Endothelial cell of umbilical vein (primary cell): Measurements from ENCODE around the gene TTYH2. TPM values are rescaled to one million over a fixed set of nuclear protein-coding genes. Genes with fewer than 3 reads are reported as not detected.

Experiments used
- BruUV-seq: library from RNA; stranded (reverse); fragments of 400-500 nt; replicated peaks from 2 replicates; lab custom pipeline; 2021; lab: Mats Ljungman, UMichigan
- CTCF ChIA-PET: fragments of 300-600, 350-600 bp; sonication (Branson Sonifier 250); formaldehyde crosslinking; loops from one replicate; lab custom pipeline; 2021; ENCODE audit warnings: antibody characterized with exemption, inconsistent platforms; lab: Charles Lee
- POLR2A ChIA-PET: fragments of 300-600, 350-600 bp; sonication (Branson Sonifier 250); formaldehyde crosslinking; loops from one replicate; lab custom pipeline; 2021; ENCODE audit warnings: antibody characterized with exemption, inconsistent platforms; lab: Charles Lee
- DNase-seq: peaks from one replicate; pipeline ENCODE4 v3.0.0-alpha.2; 2011; ENCODE audit warnings: low read depth, low spot score
- FAIRE-seq: peaks from 2 replicates; lab custom pipeline; 2011; peaks lifted over from hg19 to GRCh38; lab: Jason Lieb, UNC
- H2AFZ ChIP-seq: 2 replicates; pipeline ENCODE4 v1.6.0; 2012; ENCODE audit warnings: low read depth, low read length, control low read depth, inconsistent platforms
- H3K27ac ChIP-seq: 2 replicates; pipeline ENCODE4 v1.5.1; 2011; ENCODE audit warnings: low read depth, mild to moderate bottlenecking, control low read depth, low read length, moderate library complexity; ENCODE audit not compliant: insufficient read depth
- H3K27me3 ChIP-seq, 2 experiments: 2 replicates each; pipeline versions ENCODE4 v1.6.0 to v1.6.1; 2011; ENCODE audit warnings: low read length in 2 of 2, mixed read lengths in 1 of 2; ENCODE audit not compliant: control insufficient read depth in 2 of 2, insufficient read depth in 2 of 2
- H3K36me3 ChIP-seq, 2 experiments: 2 replicates in 1 of 2; 3 replicates in 1 of 2; pipeline ENCODE4 v1.5.1; 2011; ENCODE audit warnings: low read length in 2 of 2, mild to moderate bottlenecking in 1 of 2, moderate library complexity in 1 of 2; ENCODE audit not compliant: control insufficient read depth in 2 of 2, insufficient read depth in 2 of 2; ENCODE audit errors: extremely low read depth in 1 of 2
- H3K4me1 ChIP-seq: 3 replicates; pipeline ENCODE4 v1.5.1; 2011; ENCODE audit warnings: mild to moderate bottlenecking, low read length; ENCODE audit not compliant: control insufficient read depth, insufficient read depth; ENCODE audit errors: extremely low read depth
- H3K4me2 ChIP-seq: 2 replicates; pipeline ENCODE4 v1.6.1; 2011; ENCODE audit warnings: low read length, control low read depth, mixed read lengths; ENCODE audit not compliant: insufficient read depth
- H3K4me3 ChIP-seq, 3 experiments: fragments of 200-600 bp in 1 of 3; sonication (generic), shearing (Covaris generic) in 1 of 3; replicated peaks in 1 of 3; 2 replicates each; pipeline ENCODE4 v1.5.1; 2011 to 2016; ENCODE audit warnings: control low read depth in 3 of 3, low read length in 3 of 3, mild to moderate bottlenecking in 2 of 3, inconsistent platforms in 1 of 3, low read depth in 1 of 3, moderate library complexity in 1 of 3; ENCODE audit not compliant: insufficient read depth in 1 of 3
- H3K79me2 ChIP-seq: 2 replicates; pipeline ENCODE4 v1.6.0; 2012; ENCODE audit warnings: low read length, inconsistent platforms; ENCODE audit not compliant: control insufficient read depth, insufficient read depth
- H3K9ac ChIP-seq: replicated peaks from 2 replicates; pipeline ENCODE3; 2011; ENCODE audit warnings: low read length, control low read depth; ENCODE audit not compliant: insufficient read depth; ENCODE audit errors: extremely low read depth
- H3K9me1 ChIP-seq: replicated peaks from 3 replicates; pipeline ENCODE4 v1.6.0; 2011; ENCODE audit warnings: mild to moderate bottlenecking, low read length; ENCODE audit not compliant: control insufficient read depth, insufficient read depth; ENCODE audit errors: extremely low read depth
- H3K9me3 ChIP-seq: replicated peaks from 2 replicates; pipeline ENCODE4 v1.5.1; 2012; ENCODE audit warnings: low read length, inconsistent platforms; ENCODE audit not compliant: control insufficient read depth, insufficient read depth
- H4K20me1 ChIP-seq: replicated peaks from 2 replicates; pipeline ENCODE3; 2011; ENCODE audit warnings: mild to moderate bottlenecking, low read length; ENCODE audit not compliant: control insufficient read depth, insufficient read depth; ENCODE audit errors: extremely low read depth
- EZH2 ChIP-seq: IDR thresholded peaks from 2 replicates; pipeline ENCODE4 v1.6.1; 2012; ENCODE audit warnings: borderline replicate concordance, low read depth, mild to moderate bottlenecking, moderate library complexity, low read length, inconsistent platforms; ENCODE audit not compliant: severe bottlenecking
- FOS ChIP-seq: IDR thresholded peaks from 2 replicates; pipeline ENCODE4 v1.6.1; 2011; ENCODE audit warnings: mild to moderate bottlenecking, low read length, moderate library complexity, borderline replicate concordance; ENCODE audit not compliant: insufficient read depth
- GATA2 ChIP-seq: IDR thresholded peaks from 2 replicates; pipeline ENCODE4 v1.7.0; 2011; ENCODE audit warnings: low read depth, mild to moderate bottlenecking, moderate library complexity, mixed read lengths, low read length; ENCODE audit not compliant: insufficient read length, insufficient read depth
- JUN ChIP-seq: IDR thresholded peaks from 2 replicates; pipeline ENCODE4 v1.6.1; 2011; ENCODE audit warnings: borderline replicate concordance, low read depth; ENCODE audit not compliant: insufficient read length, insufficient read depth
- MYC ChIP-seq: IDR thresholded peaks from one replicate; pipeline ENCODE4 v1.6.1; 2011; ENCODE audit warnings: mild to moderate bottlenecking, low read depth, low read length
- POLR2A ChIP-seq: IDR thresholded peaks from 2 replicates; pipeline ENCODE4 v1.6.1; 2012; ENCODE audit warnings: low read depth, mild to moderate bottlenecking, control low read depth, low read length
- POLR2AphosphoS5 ChIP-seq: IDR thresholded peaks from 2 replicates; pipeline ENCODE4 v1.6.1; 2012; ENCODE audit warnings: low read depth, mild to moderate bottlenecking, control low read depth, low read length, moderate library complexity; ENCODE audit not compliant: insufficient read depth
- dilution Hi-C: fragments of 300-500 bp; cut with MboI; formaldehyde crosslinking; loops from one replicate; pipeline ENCODE4 v1.15.0; 2019; ENCODE audit warnings: low sequenced_read_pairs; ENCODE audit not compliant: extremely low pct_ligation_motif_present
- intact Hi-C: fragments of 100-400 bp; cut with micrococcal nuclease; formaldehyde crosslinking; loops from one replicate; pipeline ENCODE4 v1.10.0; 2022
- polyA plus RNA-seq, 4 experiments: library from polyadenylated mRNA; depleted of rRNA in 3 of 4; stranded (reverse) in 3 of 4; unstranded in 1 of 4; fragments of >200 nt; gene quantifications; 2 replicates each; pipeline versions ENCODE4 v1.2.1 to v1.2.3, GENCODE V29; 2011 to 2012; ENCODE audit warnings: missing spikeins in 1 of 4
- total RNA-seq: library from RNA; stranded (reverse); gene quantifications from 2 replicates; pipeline ENCODE4 v1.2.3, GENCODE V29; 2021
- TF ChIP-seq, protein P1 (sequence below): IDR thresholded peaks from 2 replicates; pipeline ENCODE4 v1.6.1; 2011; ENCODE audit not compliant: insufficient read depth, insufficient read length
- TF ChIP-seq, protein P2 (sequence below), 2 donors: IDR thresholded peaks; 1 replicate in 1 of 2; 2 replicates in 1 of 2; pipeline ENCODE4 v1.5.1; 2011; ENCODE audit warnings: low read length in 2 of 2, mild to moderate bottlenecking in 2 of 2, moderate library complexity in 2 of 2, control low read depth in 1 of 2, inconsistent platforms in 1 of 2, low read depth in 1 of 2; ENCODE audit not compliant: insufficient read depth in 1 of 2; ENCODE audit errors: extremely low read depth in 1 of 2

The TTYH2 gene
- total and polyA plus RNA-seq, 2 donors (not counting 3 experiments of a cell fraction or from before 2014, with no cell fraction given): 0.75 to 2.0 TPM

DNA sequence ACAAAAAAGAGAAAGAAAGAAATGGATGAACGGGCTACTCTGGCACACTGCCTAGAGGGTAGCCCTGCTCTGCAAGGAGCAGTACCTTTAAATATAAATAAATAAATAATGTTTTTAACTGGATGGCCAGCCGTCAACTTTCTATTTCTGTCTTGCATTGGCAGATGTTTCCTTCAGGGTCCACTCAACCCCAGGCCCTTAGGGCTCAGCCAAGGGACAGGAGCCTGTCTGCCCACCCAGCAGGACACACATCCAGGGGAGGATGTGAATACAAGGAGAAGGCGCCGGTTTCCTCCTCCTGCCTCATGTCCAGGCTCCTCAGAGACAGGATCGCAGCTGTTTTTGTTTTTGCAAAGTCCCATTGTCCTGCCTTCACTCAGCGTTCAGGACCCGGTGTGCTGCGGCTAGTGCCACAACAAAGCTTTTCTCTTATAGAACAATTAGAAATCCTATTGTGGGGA, 22.6 kb downstream of the TTYH2 start:
- dilution Hi-C loops (no loop called here), intact Hi-C loops (no loop called here)
- FAIRE-seq: no peak

More for the DNA sequence above, 22.6 kb downstream of the TTYH2 start:
- POLR2A ChIA-PET: no interaction called here
- H3K27me3 ChIP-seq: no peaks in the 10 kb centered on the region
- H3K27ac ChIP-seq: no peak overlapping the region
- CTCF ChIA-PET: no interaction called here
- H3K9ac ChIP-seq: no peak overlapping the region
- no TSS peak for BruUV-seq
- no peak for TF ChIP-seq MYC
- no peak for TF ChIP-seq EZH2
- TF ChIP-seq FOS: no peak
- TF ChIP-seq POLR2AphosphoS5: no peak
- TF ChIP-seq, protein P1, sequence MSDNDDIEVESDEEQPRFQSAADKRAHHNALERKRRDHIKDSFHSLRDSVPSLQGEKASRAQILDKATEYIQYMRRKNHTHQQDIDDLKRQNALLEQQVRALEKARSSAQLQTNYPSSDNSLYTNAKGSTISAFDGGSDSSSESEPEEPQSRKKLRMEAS: no peak
- no peak for TF ChIP-seq GATA2
- no peak for TF ChIP-seq JUN
- no peak for TF ChIP-seq POLR2A
- TF ChIP-seq, protein P2, sequence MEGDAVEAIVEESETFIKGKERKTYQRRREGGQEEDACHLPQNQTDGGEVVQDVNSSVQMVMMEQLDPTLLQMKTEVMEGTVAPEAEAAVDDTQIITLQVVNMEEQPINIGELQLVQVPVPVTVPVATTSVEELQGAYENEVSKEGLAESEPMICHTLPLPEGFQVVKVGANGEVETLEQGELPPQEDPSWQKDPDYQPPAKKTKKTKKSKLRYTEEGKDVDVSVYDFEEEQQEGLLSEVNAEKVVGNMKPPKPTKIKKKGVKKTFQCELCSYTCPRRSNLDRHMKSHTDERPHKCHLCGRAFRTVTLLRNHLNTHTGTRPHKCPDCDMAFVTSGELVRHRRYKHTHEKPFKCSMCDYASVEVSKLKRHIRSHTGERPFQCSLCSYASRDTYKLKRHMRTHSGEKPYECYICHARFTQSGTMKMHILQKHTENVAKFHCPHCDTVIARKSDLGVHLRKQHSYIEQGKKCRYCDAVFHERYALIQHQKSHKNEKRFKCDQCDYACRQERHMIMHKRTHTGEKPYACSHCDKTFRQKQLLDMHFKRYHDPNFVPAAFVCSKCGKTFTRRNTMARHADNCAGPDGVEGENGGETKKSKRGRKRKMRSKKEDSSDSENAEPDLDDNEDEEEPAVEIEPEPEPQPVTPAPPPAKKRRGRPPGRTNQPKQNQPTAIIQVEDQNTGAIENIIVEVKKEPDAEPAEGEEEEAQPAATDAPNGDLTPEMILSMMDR (IDR thresholded peaks at IDR 0.05; ENCODE audit: extremely low read depth in 1 of 2, insufficient read depth in 1 of 2, low read depth in 1 of 2, low read length in 2 of 2): no peak
- H3K79me2 ChIP-seq: no peaks in the 10 kb centered on the region
- no peaks in the 10 kb centered on the region for H3K36me3 ChIP-seq
- DNase-seq: peak; percentile 10
- no peak overlapping the region for H2AFZ ChIP-seq
- H3K4me3 ChIP-seq: no peak overlapping the region
- H3K9me3 ChIP-seq: no peaks in the 10 kb centered on the region
- no peaks in the 10 kb centered on the region for H3K4me1 ChIP-seq
- no peaks in the 10 kb centered on the region for H4K20me1 ChIP-seq
- H3K9me1 ChIP-seq: no peaks in the 10 kb centered on the region
- H3K4me2 ChIP-seq: no peak overlapping the region
